CD4-positive, CD25-positive, alpha-beta regulatory T cell (primary cell): ENCODE measurements around the gene CAD. TPM values are rescaled to one million over a fixed set of nuclear protein-coding genes. Genes with fewer than 3 reads are reported as not detected.

Experiments
- ATAC-seq, 2 donors: fragments of 150-1000 bp; cut with Tn5 transposase; one replicate each; pipeline ENCODE4 v1.10.0; 2021; ENCODE audit warnings: low read depth in 2 of 2, moderate number of reproducible peaks in 2 of 2, moderate library complexity in 1 of 2
- DNase-seq, 3 donors: peaks; one replicate each; pipeline versions ENCODE4 v3.0.0 to v3.0.0-alpha.2; 2012 to 2022; ENCODE audit warnings: mixed read lengths in 1 of 3
- H3K27ac ChIP-seq: one replicate; pipeline ENCODE4 v1.7.0; 2013; ENCODE audit warnings: mild to moderate bottlenecking, low read length; ENCODE audit not compliant: insufficient read depth, poor library complexity, severe bottlenecking
- H3K27me3 ChIP-seq: one replicate; pipeline ENCODE4 v1.7.0; 2013; ENCODE audit warnings: low read length; ENCODE audit not compliant: control insufficient read depth, insufficient read depth
- H3K36me3 ChIP-seq: one replicate; pipeline ENCODE4 v1.7.0; 2013; ENCODE audit warnings: mild to moderate bottlenecking, low read length, moderate library complexity; ENCODE audit not compliant: control insufficient read depth, insufficient read depth
- H3K4me1 ChIP-seq: 2 replicates; pipeline ENCODE4 v1.7.0; 2013; ENCODE audit warnings: mild to moderate bottlenecking, low read length; ENCODE audit not compliant: insufficient read depth, control insufficient read depth, poor library complexity, severe bottlenecking
- H3K4me3 ChIP-seq: one replicate; pipeline ENCODE4 v1.7.0; 2013; ENCODE audit warnings: low read depth, mild to moderate bottlenecking, low read length, moderate library complexity
- H3K9me3 ChIP-seq, 2 experiments: 1 replicate in 1 of 2; 2 replicates in 1 of 2; pipeline ENCODE4 v1.7.0; 2013; ENCODE audit warnings: low read length in 2 of 2, mild to moderate bottlenecking in 1 of 2, moderate library complexity in 1 of 2; ENCODE audit not compliant: control insufficient read depth in 2 of 2
- H3K27ac Mint-ChIP-seq, 3 donors: one replicate each; pipeline ENCODE4 v1.8.0; 2020 to 2022; ENCODE audit warnings: mild to moderate bottlenecking in 3 of 3, mixed read lengths in 3 of 3, moderate library complexity in 2 of 3
- H3K27me3 Mint-ChIP-seq: one replicate; pipeline ENCODE4 v1.8.0; 2022; ENCODE audit warnings: mild to moderate bottlenecking, mixed read lengths
- H3K36me3 Mint-ChIP-seq: one replicate; pipeline ENCODE4 v1.8.0; 2020; ENCODE audit warnings: mixed read lengths
- H3K4me1 Mint-ChIP-seq, 4 donors: one replicate each; pipeline ENCODE4 v1.8.0; 2020 to 2022; ENCODE audit warnings: mixed read lengths in 4 of 4, mild to moderate bottlenecking in 1 of 4
- H3K4me3 Mint-ChIP-seq, 4 donors: one replicate each; pipeline ENCODE4 v1.8.0; 2020 to 2022; ENCODE audit warnings: mild to moderate bottlenecking in 4 of 4, mixed read lengths in 4 of 4, moderate library complexity in 3 of 4
- H3K9me3 Mint-ChIP-seq, 7 donors: one replicate each; pipeline ENCODE4 v1.8.0; 2020 to 2022; ENCODE audit warnings: mixed read lengths in 7 of 7, mild to moderate bottlenecking in 3 of 7, moderate library complexity in 2 of 7
- polyA plus RNA-seq, 4 donors: library from polyadenylated mRNA; unstranded; fragments of 300-500 nt; fragmentation: Illumina TruSeq; gene quantifications; one replicate each; pipeline ENCODE4 v1.2.3, GENCODE V29; 2021
- total RNA-seq: library from RNA; stranded (reverse); gene quantifications from one replicate; pipeline ENCODE4 v1.2.3, GENCODE V29; 2022

Gene CAD
- total and polyA plus RNA-seq, 5 donors from 2014 or later, result 12.2 to 27.4 (median 14.1) TPM

DNA sequence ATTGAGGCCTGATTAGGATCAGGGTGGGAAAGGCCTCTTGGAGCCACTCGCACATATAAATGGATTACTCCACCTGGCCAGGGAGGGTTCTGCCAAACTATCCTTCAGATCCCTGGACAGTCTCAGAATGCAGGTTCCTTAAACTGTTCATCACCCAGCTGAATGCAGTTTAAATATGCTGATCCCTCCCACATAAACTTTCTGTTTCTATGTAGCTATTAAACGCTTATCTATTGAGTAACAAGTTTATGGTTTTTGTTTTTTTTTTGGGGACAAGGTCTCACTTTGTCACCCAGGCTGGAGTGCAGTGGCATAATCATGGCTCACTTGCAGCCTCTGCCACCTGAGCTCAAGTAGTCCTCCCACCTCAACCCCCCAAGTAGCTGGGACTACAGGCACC lies 1.9 kb downstream of the CAD start:
- peaks cover 4% of the 10 kb centered on the region for H3K27me3 Mint-ChIP-seq
- peak overlapping the region in 2 of 4 donors; percentile 98 to 99 for H3K4me3 Mint-ChIP-seq
- H3K27ac Mint-ChIP-seq, result peak overlapping the region in 1 of 3 donors; percentile 54
- DNase-seq (no peak), ATAC-seq (no peak)
- peaks cover 20% of the 10 kb centered on the region for H3K4me1 ChIP-seq
- H3K9me3 ChIP-seq, result no peaks in the 10 kb centered on the region
- peaks cover 25% of the 10 kb centered on the region for H3K36me3 Mint-ChIP-seq
- H3K9me3 Mint-ChIP-seq, result peaks cover 0 to 1% (median 0%) of the 10 kb centered on the region in 7 donors
- H3K4me1 Mint-ChIP-seq, result peaks cover 10 to 43% (median 28%) of the 10 kb centered on the region in 4 donors
- peaks cover 26% of the 10 kb centered on the region for H3K36me3 ChIP-seq
- no peak overlapping the region for H3K27ac ChIP-seq
- H3K27me3 ChIP-seq, result no peaks in the 10 kb centered on the region
- H3K4me3 ChIP-seq, result no peak overlapping the region

DNA sequence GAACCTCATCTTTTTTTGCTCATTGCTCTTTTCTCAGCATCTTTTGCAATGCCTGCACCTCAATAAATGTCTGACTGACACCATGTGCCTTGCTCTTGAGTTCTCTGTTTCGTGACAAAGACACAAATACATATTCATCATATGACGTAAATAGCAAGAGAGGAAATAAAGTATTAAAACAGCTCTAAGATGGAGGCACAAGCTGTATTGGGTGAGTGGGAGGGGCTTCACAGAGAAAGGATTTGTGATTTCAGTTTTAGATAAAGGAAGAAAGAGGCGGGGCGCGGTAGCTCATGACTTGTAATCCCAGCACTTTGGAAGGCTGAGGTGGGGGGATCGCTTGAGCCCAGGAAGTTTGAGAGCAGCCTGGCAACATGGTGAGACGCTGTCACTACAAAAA lies 2.9 kb downstream of the CAD start:
- H3K36me3 Mint-ChIP-seq, result peaks cover 33% of the 10 kb centered on the region
- H3K4me3 Mint-ChIP-seq, result no peak overlapping the region

DNA sequence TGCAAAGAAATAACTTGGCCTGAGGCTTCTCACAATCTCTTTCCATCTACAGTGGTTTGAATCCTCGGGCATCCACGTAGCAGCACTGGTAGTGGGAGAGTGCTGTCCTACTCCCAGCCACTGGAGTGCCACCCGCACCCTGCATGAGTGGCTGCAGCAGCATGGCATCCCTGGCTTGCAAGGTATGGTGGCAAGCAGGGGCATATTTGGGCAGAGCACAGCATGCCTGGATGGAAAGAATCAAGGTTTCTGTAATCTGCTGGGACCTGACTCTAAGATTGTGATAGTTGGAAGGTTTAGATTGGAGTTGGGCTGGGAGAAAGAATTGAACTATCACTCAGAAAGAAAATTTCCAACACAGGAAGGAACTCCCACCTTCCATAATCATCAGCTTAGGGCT lies 4.0 kb downstream of the CAD start:
- peaks cover 0 to 1% (median 0%) of the 10 kb centered on the region in 7 donors for H3K9me3 Mint-ChIP-seq
- Histone ChIP-seq H3K9me3 (no peaks in the 10 kb centered on the region), H3K27me3 (no peaks in the 10 kb centered on the region), H3K36me3 (peaks cover 36% of the 10 kb centered on the region), H3K4me3 (no peak overlapping the region), H3K27ac (no peak overlapping the region), H3K4me1 (peaks cover 20% of the 10 kb centered on the region)
- H3K4me1 Mint-ChIP-seq, result peaks cover 10 to 39% (median 26%) of the 10 kb centered on the region in 4 donors
- H3K36me3 Mint-ChIP-seq, result peaks cover 37% of the 10 kb centered on the region
- peaks cover 4% of the 10 kb centered on the region for H3K27me3 Mint-ChIP-seq
- ATAC-seq (no peak), DNase-seq (no peak)
- peak overlapping the region in 1 of 3 donors; percentile 38 for H3K27ac Mint-ChIP-seq
- H3K4me3 Mint-ChIP-seq, result peak overlapping the region in 2 of 4 donors; percentile 5 to 76

More for the DNA sequence above, 2.9 kb downstream of the CAD start:
- Histone ChIP-seq H3K9me3 (no peaks in the 10 kb centered on the region), H3K27ac (no peak overlapping the region), H3K4me3 (no peak overlapping the region), H3K4me1 (peaks cover 20% of the 10 kb centered on the region), H3K27me3 (no peaks in the 10 kb centered on the region), H3K36me3 (peaks cover 34% of the 10 kb centered on the region)
- ATAC-seq, result no peak
- Mint-ChIP-seq H3K9me3 (peaks cover 0 to 1% (median 0%) of the 10 kb centered on the region in 7 donors), H3K4me1 (peaks cover 10 to 43% (median 28%) of the 10 kb centered on the region in 4 donors), H3K27me3 (peaks cover 4% of the 10 kb centered on the region), H3K27ac (peak overlapping the region in 1 of 3 donors; percentile 73)
- no peak for DNase-seq

DNA sequence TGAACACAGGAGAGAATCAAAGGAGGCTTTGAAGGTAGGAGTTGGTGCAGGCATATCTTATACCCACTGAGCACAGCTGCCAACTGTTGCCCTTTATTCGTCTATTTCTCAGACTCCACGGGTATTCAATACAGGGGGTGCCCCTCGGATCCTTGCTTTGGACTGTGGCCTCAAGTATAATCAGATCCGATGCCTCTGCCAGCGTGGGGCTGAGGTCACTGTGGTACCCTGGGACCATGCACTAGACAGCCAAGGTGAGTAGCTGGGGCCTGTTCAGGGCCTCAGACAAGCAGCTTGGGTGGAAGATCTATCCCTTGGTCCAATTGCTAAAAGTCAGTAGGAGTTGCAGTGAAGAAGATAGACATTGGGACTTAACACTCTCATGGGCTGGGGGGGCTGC lies 5.2 kb downstream of the CAD start:
- Mint-ChIP-seq H3K36me3 (peaks cover 48% of the 10 kb centered on the region), H3K9me3 (no peaks in the 10 kb centered on the region), H3K4me1 (peaks cover 5 to 28% (median 18%) of the 10 kb centered on the region in 4 donors), H3K27ac (no peak overlapping the region), H3K4me3 (no peak overlapping the region), H3K27me3 (no peaks in the 10 kb centered on the region)
- DNase-seq (no peak), ATAC-seq (no peak)
- peaks cover 49% of the 10 kb centered on the region for H3K36me3 ChIP-seq
- H3K9me3 ChIP-seq, result no peaks in the 10 kb centered on the region
- no peak overlapping the region for H3K27ac ChIP-seq
- no peak overlapping the region for H3K4me3 ChIP-seq
- peaks cover 13% of the 10 kb centered on the region for H3K4me1 ChIP-seq
- no peaks in the 10 kb centered on the region for H3K27me3 ChIP-seq

DNA sequence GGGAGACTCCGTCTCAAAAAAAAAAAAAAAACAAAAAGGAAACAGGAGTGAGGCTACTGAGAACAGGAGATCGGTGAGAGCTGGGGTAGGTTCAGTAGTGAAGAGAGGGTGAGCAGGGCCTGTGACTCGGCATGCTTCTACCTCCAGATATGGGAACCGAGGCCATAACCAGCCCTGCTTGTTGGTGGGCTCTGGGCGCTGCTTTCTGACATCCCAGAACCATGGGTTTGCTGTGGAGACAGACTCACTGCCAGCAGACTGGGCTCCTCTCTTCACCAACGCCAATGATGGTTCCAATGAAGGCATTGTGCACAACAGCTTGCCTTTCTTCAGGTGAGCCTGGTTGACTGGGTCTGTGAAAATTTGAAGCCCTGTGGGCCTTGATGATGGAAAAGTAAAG lies 6.2 kb downstream of the CAD start:
- no peak overlapping the region for H3K27ac Mint-ChIP-seq
- peaks cover 57% of the 10 kb centered on the region for H3K36me3 ChIP-seq
- DNase-seq (no peak), ATAC-seq (no peak)
- peaks cover 57% of the 10 kb centered on the region for H3K36me3 Mint-ChIP-seq
- no peak overlapping the region for H3K4me3 ChIP-seq
- no peaks in the 10 kb centered on the region for H3K27me3 Mint-ChIP-seq
- H3K4me3 Mint-ChIP-seq, result no peak overlapping the region
- H3K4me1 ChIP-seq, result peaks cover 3% of the 10 kb centered on the region
- no peak overlapping the region for H3K27ac ChIP-seq
- H3K9me3 Mint-ChIP-seq, result no peaks in the 10 kb centered on the region
- H3K4me1 Mint-ChIP-seq, result peaks cover 0 to 18% (median 9%) of the 10 kb centered on the region in 4 donors
- H3K27me3 ChIP-seq, result no peaks in the 10 kb centered on the region
- no peaks in the 10 kb centered on the region for H3K9me3 ChIP-seq

DNA sequence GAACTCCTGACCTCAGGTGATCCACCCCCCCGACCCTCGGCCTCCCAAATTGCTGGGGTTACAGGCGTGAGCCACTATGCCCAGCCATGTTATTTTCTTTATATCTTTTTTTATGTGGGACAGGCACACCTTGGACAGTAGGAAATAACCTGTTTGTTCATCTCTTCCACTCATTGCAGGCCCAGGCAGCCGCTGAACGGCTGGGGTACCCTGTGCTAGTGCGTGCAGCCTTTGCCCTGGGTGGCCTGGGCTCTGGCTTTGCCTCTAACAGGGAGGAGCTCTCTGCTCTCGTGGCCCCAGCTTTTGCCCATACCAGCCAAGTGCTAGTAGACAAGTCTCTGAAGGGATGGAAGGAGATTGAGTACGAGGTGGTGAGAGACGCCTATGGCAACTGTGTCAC lies 8.4 kb downstream of the CAD start:
- no peak overlapping the region for H3K27ac ChIP-seq
- no peak for DNase-seq
- peaks cover 66% of the 10 kb centered on the region for H3K36me3 ChIP-seq
- H3K9me3 Mint-ChIP-seq, result no peaks in the 10 kb centered on the region
- no peak overlapping the region for H3K27ac Mint-ChIP-seq
- no peaks in the 10 kb centered on the region for H3K27me3 Mint-ChIP-seq
- H3K27me3 ChIP-seq, result no peaks in the 10 kb centered on the region
- H3K4me1 Mint-ChIP-seq, result peaks cover 0 to 5% (median 2%) of the 10 kb centered on the region in 4 donors
- no peaks in the 10 kb centered on the region for H3K4me1 ChIP-seq
- no peak overlapping the region for H3K4me3 Mint-ChIP-seq
- H3K36me3 Mint-ChIP-seq, result peaks cover 53% of the 10 kb centered on the region
- no peaks in the 10 kb centered on the region for H3K9me3 ChIP-seq
- H3K4me3 ChIP-seq, result no peak overlapping the region
- ATAC-seq, result no peak

DNA sequence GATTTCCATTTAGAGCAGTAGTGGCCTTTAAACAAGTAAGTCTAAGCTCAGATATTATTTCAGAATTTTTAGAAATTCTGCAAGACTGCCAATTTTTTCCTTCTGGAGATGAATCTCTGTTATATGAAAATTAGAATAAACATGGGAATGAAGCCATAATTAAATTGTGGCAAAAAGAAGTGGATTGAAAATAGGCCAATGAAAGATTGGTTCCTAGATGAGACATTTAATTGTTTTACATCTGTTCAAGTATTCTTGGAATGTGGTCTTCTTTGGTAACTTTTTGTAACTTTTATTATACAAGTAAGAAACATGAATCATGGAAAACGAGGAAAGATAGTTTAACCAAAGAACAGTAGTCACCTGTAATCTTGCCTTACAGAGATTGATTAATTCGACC lies 10.3 kb downstream of the CAD start:
- DNase-seq (no peak), ATAC-seq (no peak)
- no peaks in the 10 kb centered on the region for H3K4me1 ChIP-seq
- H3K4me3 ChIP-seq, result no peak overlapping the region
- Mint-ChIP-seq H3K4me3 (no peak overlapping the region), H3K27ac (no peak overlapping the region), H3K9me3 (no peaks in the 10 kb centered on the region), H3K36me3 (peaks cover 53% of the 10 kb centered on the region), H3K4me1 (peaks cover 0 to 2% (median 0%) of the 10 kb centered on the region in 4 donors), H3K27me3 (no peaks in the 10 kb centered on the region)
- H3K27ac ChIP-seq, result no peak overlapping the region
- H3K27me3 ChIP-seq, result no peaks in the 10 kb centered on the region
- H3K9me3 ChIP-seq, result no peaks in the 10 kb centered on the region
- H3K36me3 ChIP-seq, result peaks cover 72% of the 10 kb centered on the region

DNA sequence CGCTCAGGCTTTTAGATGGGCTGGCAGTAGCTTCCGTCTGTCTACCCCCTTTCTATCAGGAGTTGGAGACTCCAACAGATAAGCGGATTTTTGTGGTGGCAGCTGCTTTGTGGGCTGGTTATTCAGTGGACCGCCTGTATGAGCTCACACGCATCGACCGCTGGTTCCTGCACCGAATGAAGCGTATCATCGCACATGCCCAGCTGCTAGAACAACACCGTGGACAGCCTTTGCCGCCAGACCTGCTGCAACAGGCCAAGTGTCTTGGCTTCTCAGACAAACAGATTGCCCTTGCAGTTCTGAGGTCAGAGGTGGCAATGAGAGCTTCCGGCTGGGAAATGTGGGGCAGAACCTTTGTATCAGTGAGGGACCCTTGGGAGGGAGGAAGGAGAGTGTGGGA lies 14.8 kb downstream of the CAD start:
- H3K9me3 Mint-ChIP-seq, result no peaks in the 10 kb centered on the region
- H3K27ac Mint-ChIP-seq, result no peak overlapping the region
- H3K36me3 Mint-ChIP-seq, result peaks cover 58% of the 10 kb centered on the region
- Histone ChIP-seq H3K4me3 (no peak overlapping the region), H3K9me3 (no peaks in the 10 kb centered on the region), H3K27ac (no peak overlapping the region), H3K27me3 (no peaks in the 10 kb centered on the region), H3K4me1 (no peaks in the 10 kb centered on the region), H3K36me3 (peaks cover 79% of the 10 kb centered on the region)
- no peaks in the 10 kb centered on the region for H3K27me3 Mint-ChIP-seq
- no peak for DNase-seq
- no peak for ATAC-seq
- H3K4me1 Mint-ChIP-seq, result no peaks in the 10 kb centered on the region
- H3K4me3 Mint-ChIP-seq, result no peak overlapping the region
